ENCODE data around the gene TRIM38. TPM values are rescaled to one million over a fixed set of nuclear protein-coding genes. Genes with fewer than 3 reads are reported as not detected.

Gene TRIM38
- total RNA-seq, 1 donor from 2014 or later, result 6.8 TPM

GRCh38 chr6:26031151-26031594 is 68.6 kb downstream of the TRIM38 start:
- Histone ChIP-seq H3K9ac (ENCODE audit: low read length) (peak overlapping the region; percentile 86), H3K9me3 (ENCODE audit: insufficient read depth, low read depth, low read length) (no peaks in the 10 kb centered on the region), H3K4me3 (ENCODE audit: insufficient read depth, low read depth, low read length) (peak overlapping the region; percentile 72), H3K36me3 (ENCODE audit: insufficient read depth, low read length) (no peaks in the 10 kb centered on the region), H3K27ac (ENCODE audit: low read depth, low read length) (peak overlapping the region; percentile 86), H3K4me2 (ENCODE audit: low read length) (peak overlapping the region; percentile 88), H4K20me1 (ENCODE audit: insufficient read depth, low read length) (no peaks in the 10 kb centered on the region), H3K79me2 (ENCODE audit: insufficient read depth, low read length) (no peaks in the 10 kb centered on the region), H3K27me3 (ENCODE audit: insufficient read depth, low read length) (no peaks in the 10 kb centered on the region), H2AFZ (ENCODE audit: low read depth, low read length) (peak overlapping the region; percentile 72), H3K4me1 (ENCODE audit: insufficient read depth, low read length) (peaks cover 27% of the 10 kb centered on the region)
- no peak for TF ChIP-seq EZH2 (IDR thresholded peaks at IDR 0.05; ENCODE audit: insufficient read depth, low read length)
- TF ChIP-seq CTCF (IDR thresholded peaks at IDR 0.05; ENCODE audit: insufficient read depth, low read depth, low read length), result no peak
- Mint-ChIP-seq H3K9me3 (ENCODE audit: unreplicated experiment) (no peaks in the 10 kb centered on the region), H3K4me1 (ENCODE audit: low read depth, unreplicated experiment) (peaks cover 34% of the 10 kb centered on the region), H3K4me3 (ENCODE audit: unreplicated experiment) (peak overlapping the region; percentile 89), H3K27ac (ENCODE audit: unreplicated experiment) (peak overlapping the region; percentile 99), H3K36me3 (ENCODE audit: low read depth, unreplicated experiment) (no peaks in the 10 kb centered on the region), H3K27me3 (ENCODE audit: low read depth, unreplicated experiment) (no peaks in the 10 kb centered on the region)
- FAIRE-seq (no peak), DNase-seq (ENCODE audit: low read depth) (no peak)

GRCh38 chr6:26031595-26032339 is 69.2 kb downstream of the TRIM38 start:
- peak overlapping the region; percentile 72 for H2AFZ ChIP-seq (ENCODE audit: low read depth, low read length)
- peaks cover 34% of the 10 kb centered on the region for H3K4me1 Mint-ChIP-seq (ENCODE audit: low read depth, unreplicated experiment)

More at GRCh38 chr6:26031595-26032339, 69.2 kb downstream of the TRIM38 start:
- H4K20me1 ChIP-seq (ENCODE audit: insufficient read depth, low read length), result no peaks in the 10 kb centered on the region
- H3K9ac ChIP-seq (ENCODE audit: low read length), result peak overlapping the region; percentile 86
- Mint-ChIP-seq H3K4me3 (ENCODE audit: unreplicated experiment) (peak overlapping the region; percentile 89), H3K27ac (ENCODE audit: unreplicated experiment) (peak overlapping the region; percentile 99), H3K36me3 (ENCODE audit: low read depth, unreplicated experiment) (no peaks in the 10 kb centered on the region), H3K27me3 (ENCODE audit: low read depth, unreplicated experiment) (no peaks in the 10 kb centered on the region), H3K9me3 (ENCODE audit: unreplicated experiment) (no peaks in the 10 kb centered on the region)
- no peaks in the 10 kb centered on the region for H3K27me3 ChIP-seq (ENCODE audit: insufficient read depth, low read length)
- H3K36me3 ChIP-seq (ENCODE audit: insufficient read depth, low read length), result no peaks in the 10 kb centered on the region
- peaks cover 22% of the 10 kb centered on the region for H3K4me1 ChIP-seq (ENCODE audit: insufficient read depth, low read length)
- no peak for FAIRE-seq
- peak overlapping the region; percentile 86 for H3K27ac ChIP-seq (ENCODE audit: low read depth, low read length)
- no peak for TF ChIP-seq EZH2 (IDR thresholded peaks at IDR 0.05; ENCODE audit: insufficient read depth, low read length)
- no peak for TF ChIP-seq CTCF (IDR thresholded peaks at IDR 0.05; ENCODE audit: insufficient read depth, low read depth, low read length)
- H3K4me3 ChIP-seq (ENCODE audit: insufficient read depth, low read depth, low read length), result peak overlapping the region; percentile 72
- H3K9me3 ChIP-seq (ENCODE audit: insufficient read depth, low read depth, low read length), result no peaks in the 10 kb centered on the region
- H3K4me2 ChIP-seq (ENCODE audit: low read length), result peak overlapping the region; percentile 88
- H3K79me2 ChIP-seq (ENCODE audit: insufficient read depth, low read length), result no peaks in the 10 kb centered on the region
- peak; percentile 97 for DNase-seq (ENCODE audit: low read depth)

Measured in astrocyte (in vitro differentiated cells and primary cell).